ENCODE data around the gene GRN.

DNA sequence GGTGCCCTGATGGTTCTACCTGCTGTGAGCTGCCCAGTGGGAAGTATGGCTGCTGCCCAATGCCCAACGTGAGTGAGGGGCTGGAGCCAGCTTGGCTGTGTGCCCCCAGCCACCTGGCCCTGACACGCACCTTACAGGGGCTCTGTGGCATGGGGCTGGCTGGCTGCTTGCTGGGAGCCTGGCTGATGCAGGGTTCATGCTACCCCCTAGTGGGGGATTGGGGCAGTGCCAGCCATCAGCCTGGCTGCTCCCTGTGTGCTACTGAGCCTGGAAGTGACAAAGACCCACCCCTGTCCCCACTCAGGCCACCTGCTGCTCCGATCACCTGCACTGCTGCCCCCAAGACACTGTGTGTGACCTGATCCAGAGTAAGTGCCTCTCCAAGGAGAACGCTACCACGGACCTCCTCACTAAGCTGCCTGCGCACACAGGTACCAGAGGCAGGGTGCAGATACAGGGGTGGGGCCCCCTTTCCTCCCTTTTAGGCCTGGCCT, 5.7 kb downstream of the GRN start:
- TF ChIP-seq, protein P1, sequence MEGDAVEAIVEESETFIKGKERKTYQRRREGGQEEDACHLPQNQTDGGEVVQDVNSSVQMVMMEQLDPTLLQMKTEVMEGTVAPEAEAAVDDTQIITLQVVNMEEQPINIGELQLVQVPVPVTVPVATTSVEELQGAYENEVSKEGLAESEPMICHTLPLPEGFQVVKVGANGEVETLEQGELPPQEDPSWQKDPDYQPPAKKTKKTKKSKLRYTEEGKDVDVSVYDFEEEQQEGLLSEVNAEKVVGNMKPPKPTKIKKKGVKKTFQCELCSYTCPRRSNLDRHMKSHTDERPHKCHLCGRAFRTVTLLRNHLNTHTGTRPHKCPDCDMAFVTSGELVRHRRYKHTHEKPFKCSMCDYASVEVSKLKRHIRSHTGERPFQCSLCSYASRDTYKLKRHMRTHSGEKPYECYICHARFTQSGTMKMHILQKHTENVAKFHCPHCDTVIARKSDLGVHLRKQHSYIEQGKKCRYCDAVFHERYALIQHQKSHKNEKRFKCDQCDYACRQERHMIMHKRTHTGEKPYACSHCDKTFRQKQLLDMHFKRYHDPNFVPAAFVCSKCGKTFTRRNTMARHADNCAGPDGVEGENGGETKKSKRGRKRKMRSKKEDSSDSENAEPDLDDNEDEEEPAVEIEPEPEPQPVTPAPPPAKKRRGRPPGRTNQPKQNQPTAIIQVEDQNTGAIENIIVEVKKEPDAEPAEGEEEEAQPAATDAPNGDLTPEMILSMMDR (IDR thresholded peaks at IDR 0.05), result peak in 5 of 7 experiments; percentile 43 to 81 (median 66)
- TF ChIP-seq POLR2A (IDR thresholded peaks at IDR 0.05), result no peak
- TF ChIP-seq POLR2AphosphoS5 (IDR thresholded peaks at IDR 0.05), result no peak
